GM10847 (cell line): Measurements from ENCODE around the gene ADAP1.

Experiments used
- POLR2A ChIP-seq: IDR thresholded peaks from 2 replicates; pipeline ENCODE4 v1.6.1; 2011; ENCODE audit not compliant: insufficient read length; ENCODE audit errors: extremely low read depth

The ADAP1 gene

GRCh38 chr7:968205-969105 lies 14.0 kb upstream of the ADAP1 start:
- TF ChIP-seq POLR2A: no peak

- no peak for TF ChIP-seq POLR2A
These were observed 13.0 kb upstream of the ADAP1 start for GRCh38 chr7:967361-968082.

- no peak for TF ChIP-seq POLR2A
These were observed 12.0 kb upstream of the ADAP1 start for GRCh38 chr7:966291-967069.

- TF ChIP-seq POLR2A: no peak
These were observed 10.1 kb upstream of the ADAP1 start for GRCh38 chr7:964401-965231.

- TF ChIP-seq POLR2A: no peak
These were observed 9.0 kb upstream of the ADAP1 start for GRCh38 chr7:963236-964078.

GRCh38 chr7:962401-963081 lies 8.1 kb upstream of the ADAP1 start:
- TF ChIP-seq POLR2A: no peak

- no peak for TF ChIP-seq POLR2A
These were observed 7.3 kb upstream of the ADAP1 start for GRCh38 chr7:961546-962400.

- no peak for TF ChIP-seq POLR2A
These were observed 5.9 kb upstream of the ADAP1 start for GRCh38 chr7:960269-960871.

- TF ChIP-seq POLR2A: no peak
These were observed 4.8 kb upstream of the ADAP1 start for GRCh38 chr7:959271-959670.

- no peak for TF ChIP-seq POLR2A
These were observed 4.0 kb upstream of the ADAP1 start for GRCh38 chr7:958221-959200.
